Muscle layer of duodenum (tissue), 2 donors: ENCODE results near the gene ECHS1.

Experiments used
- H3K27ac ChIP-seq: one replicate; pipeline ENCODE4 v1.7.0; 2013; ENCODE audit warnings: mild to moderate bottlenecking, low read length
- H3K27me3 ChIP-seq: one replicate; pipeline ENCODE4 v1.7.0; 2013; ENCODE audit warnings: low read depth, mild to moderate bottlenecking, control low read depth, low read length
- H3K36me3 ChIP-seq, 2 donors: one replicate each; pipeline ENCODE4 v1.7.0; 2013; ENCODE audit warnings: low read length in 2 of 2, control low read depth in 1 of 2, mild to moderate bottlenecking in 1 of 2; ENCODE audit not compliant: insufficient read depth in 2 of 2, control insufficient read depth in 1 of 2
- H3K4me1 ChIP-seq, 2 donors: one replicate each; pipeline ENCODE4 v1.7.0; 2013; ENCODE audit warnings: low read length in 2 of 2, mild to moderate bottlenecking in 2 of 2, control low read depth in 1 of 2, moderate library complexity in 1 of 2; ENCODE audit not compliant: insufficient read depth in 2 of 2, control insufficient read depth in 1 of 2
- H3K4me3 ChIP-seq, 2 donors: one replicate each; pipeline ENCODE4 v1.7.0; 2013; ENCODE audit warnings: low read length in 2 of 2, low read depth in 1 of 2, mild to moderate bottlenecking in 1 of 2
- H3K9me3 ChIP-seq, 2 donors: one replicate each; pipeline ENCODE4 v1.7.0; 2013; ENCODE audit warnings: low read length in 2 of 2, control low read depth in 1 of 2, mild to moderate bottlenecking in 1 of 2; ENCODE audit not compliant: control insufficient read depth in 1 of 2
- donor health status: healthy.

ECHS1 gene

GRCh38 chr10:133354672-133355240 lies 18.4 kb downstream of the ECHS1 start:
- no peaks in the 10 kb centered on the region for H3K27me3 ChIP-seq

GRCh38 chr10:133353988-133354605 lies 19.1 kb downstream of the ECHS1 start:
- Histone ChIP-seq H3K27me3 (no peaks in the 10 kb centered on the region), H3K4me3 (no peak overlapping the region), H3K4me1 (peaks cover 0 to 18% of the 10 kb centered on the region in 2 donors), H3K36me3 (no peaks in the 10 kb centered on the region), H3K27ac (no peak overlapping the region), H3K9me3 (no peaks in the 10 kb centered on the region)

More at GRCh38 chr10:133354672-133355240, 18.4 kb downstream of the ECHS1 start:
- H3K4me1 ChIP-seq, result peaks cover 0 to 18% of the 10 kb centered on the region in 2 donors
- H3K9me3 ChIP-seq, result no peaks in the 10 kb centered on the region
- H3K4me3 ChIP-seq, result no peak overlapping the region
- no peak overlapping the region for H3K27ac ChIP-seq
- H3K36me3 ChIP-seq, result no peaks in the 10 kb centered on the region

GRCh38 chr10:133353202-133353959 lies 19.8 kb downstream of the ECHS1 start:
- Histone ChIP-seq H3K4me1 (peaks cover 0 to 18% of the 10 kb centered on the region in 2 donors), H3K36me3 (no peaks in the 10 kb centered on the region), H3K4me3 (no peak overlapping the region), H3K27me3 (no peaks in the 10 kb centered on the region), H3K9me3 (no peaks in the 10 kb centered on the region), H3K27ac (no peak overlapping the region)

GRCh38 chr10:133351408-133352318 lies 21.5 kb downstream of the ECHS1 start:
- Histone ChIP-seq H3K4me3 (no peak overlapping the region), H3K27ac (no peak overlapping the region), H3K4me1 (peaks cover 0 to 12% of the 10 kb centered on the region in 2 donors), H3K36me3 (no peaks in the 10 kb centered on the region), H3K9me3 (no peaks in the 10 kb centered on the region), H3K27me3 (no peaks in the 10 kb centered on the region)

GRCh38 chr10:133350950-133351329 lies 22.2 kb downstream of the ECHS1 start:
- H3K4me1 ChIP-seq, result peaks cover 0 to 5% of the 10 kb centered on the region in 2 donors
- H3K36me3 ChIP-seq, result no peaks in the 10 kb centered on the region
- H3K27me3 ChIP-seq, result no peaks in the 10 kb centered on the region
- no peak overlapping the region for H3K4me3 ChIP-seq
- H3K9me3 ChIP-seq, result no peaks in the 10 kb centered on the region
- H3K27ac ChIP-seq, result no peak overlapping the region

GRCh38 chr10:133350283-133350949 lies 22.7 kb downstream of the ECHS1 start:
- H3K27ac ChIP-seq, result no peak overlapping the region
- no peaks in the 10 kb centered on the region for H3K9me3 ChIP-seq
- peaks cover 0 to 5% of the 10 kb centered on the region in 2 donors for H3K4me1 ChIP-seq
- H3K4me3 ChIP-seq, result no peak overlapping the region
- no peaks in the 10 kb centered on the region for H3K36me3 ChIP-seq
- no peaks in the 10 kb centered on the region for H3K27me3 ChIP-seq

- Histone ChIP-seq H3K36me3 (no peaks in the 10 kb centered on the region), H3K4me1 (peaks cover 0 to 5% of the 10 kb centered on the region in 2 donors), H3K27me3 (no peaks in the 10 kb centered on the region), H3K9me3 (no peaks in the 10 kb centered on the region), H3K4me3 (no peak overlapping the region), H3K27ac (no peak overlapping the region)
Measured at GRCh38 chr10:133349577-133350011, 23.6 kb downstream of the ECHS1 start.

- Histone ChIP-seq H3K36me3 (no peaks in the 10 kb centered on the region), H3K27ac (no peak overlapping the region), H3K9me3 (no peaks in the 10 kb centered on the region), H3K4me1 (peaks cover 0 to 5% of the 10 kb centered on the region in 2 donors), H3K4me3 (no peak overlapping the region), H3K27me3 (no peaks in the 10 kb centered on the region)
Measured at GRCh38 chr10:133349160-133349568, 24.0 kb downstream of the ECHS1 start.

- Histone ChIP-seq H3K9me3 (no peaks in the 10 kb centered on the region), H3K36me3 (no peaks in the 10 kb centered on the region), H3K27me3 (no peaks in the 10 kb centered on the region), H3K27ac (no peak overlapping the region), H3K4me1 (peaks cover 0 to 5% of the 10 kb centered on the region in 2 donors), H3K4me3 (peak overlapping the region in 1 of 2 donors; percentile 16)
Measured at GRCh38 chr10:133347710-133348517, 25.2 kb downstream of the ECHS1 start.

GRCh38 chr10:133346413-133346812 lies 26.7 kb downstream of the ECHS1 start:
- no peaks in the 10 kb centered on the region for H3K27me3 ChIP-seq

More at GRCh38 chr10:133346413-133346812, 26.7 kb downstream of the ECHS1 start:
- H3K9me3 ChIP-seq, result no peaks in the 10 kb centered on the region
- H3K36me3 ChIP-seq, result no peaks in the 10 kb centered on the region
- H3K4me3 ChIP-seq, result no peak overlapping the region
- no peak overlapping the region for H3K27ac ChIP-seq
- peaks cover 0 to 5% of the 10 kb centered on the region in 2 donors for H3K4me1 ChIP-seq
